PC-9 (cell line): ENCODE results near the gene PSRC1. TPM values are rescaled to one million over a fixed set of nuclear protein-coding genes. Genes with fewer than 3 reads are reported as not detected.

Experiments used
- BruUV-seq: library from RNA; stranded (reverse); fragments of 400-500 nt; replicated peaks from 2 replicates; lab custom pipeline; 2021; lab: Mats Ljungman, UMichigan
- CTCF ChIA-PET: fragments of 300-600 bp; sonication (Branson Sonifier 250); formaldehyde crosslinking; loops from one replicate; lab custom pipeline; 2022; ENCODE audit warnings: antibody characterized with exemption; lab: Charles Lee
- POLR2A ChIA-PET: fragments of 300-600 bp; sonication (Branson Sonifier 250); formaldehyde crosslinking; loops from one replicate; lab custom pipeline; 2022; ENCODE audit warnings: antibody characterized with exemption; ENCODE audit not compliant: unreplicated experiment; lab: Charles Lee
- DNase-seq, 2 experiments: peaks; one replicate each; pipeline versions ENCODE4 v3.0.0 to v3.0.0-alpha.2; 2015 to 2022; ENCODE audit warnings: mixed read lengths in 1 of 2
- H2AFZ ChIP-seq: fragments of 200-600 bp; sonication (generic); 2 replicates; pipeline ENCODE4 v1.8.1; 2017; ENCODE audit warnings: antibody characterized with exemption
- H3F3A ChIP-seq: fragments of 200-600 bp; sonication (generic); 2 replicates; pipeline ENCODE4 v1.8.1; 2017; ENCODE audit warnings: antibody characterized with exemption, mild to moderate bottlenecking, low read depth; ENCODE audit not compliant: insufficient read depth
- H3K27ac ChIP-seq: fragments of 200-600 bp; sonication (generic); 2 replicates; pipeline ENCODE4 v1.6.1; 2016; ENCODE audit warnings: mixed run types
- H3K27me3 ChIP-seq: fragments of 200-600 bp; sonication (generic); 2 replicates; pipeline ENCODE4 v1.6.1; 2016; ENCODE audit warnings: low read depth, mixed run types; ENCODE audit not compliant: insufficient read depth
- H3K36me3 ChIP-seq: fragments of 200-600 bp; sonication (generic); 2 replicates; pipeline ENCODE4 v1.6.1; 2016; ENCODE audit warnings: low read depth, mixed run types
- H3K4me1 ChIP-seq: fragments of 200-600 bp; sonication (generic); replicated peaks from 2 replicates; pipeline ENCODE4 v1.6.1; 2016; ENCODE audit warnings: mixed run types; ENCODE audit not compliant: insufficient read depth
- H3K4me2 ChIP-seq: fragments of 200-600 bp; sonication (generic); 2 replicates; pipeline ENCODE4 v1.6.1; 2017; ENCODE audit warnings: mixed run types
- H3K4me3 ChIP-seq: fragments of 200-600 bp; sonication (generic); 2 replicates; pipeline ENCODE4 v1.6.1; 2016; ENCODE audit warnings: mixed run types
- H3K79me2 ChIP-seq: fragments of 200-600 bp; sonication (generic); 2 replicates; pipeline ENCODE4 v1.6.1; 2017; ENCODE audit warnings: low read depth, mixed run types
- H3K9me2 ChIP-seq: fragments of 200-600 bp; sonication (generic); 2 replicates; pipeline ENCODE4 v1.8.1; 2017; ENCODE audit warnings: mild to moderate bottlenecking; ENCODE audit not compliant: insufficient read depth
- H3K9me3 ChIP-seq: fragments of 200-600 bp; sonication (generic); 2 replicates; pipeline ENCODE4 v1.8.1; 2016; ENCODE audit warnings: low read depth; ENCODE audit not compliant: insufficient read depth
- H4K20me1 ChIP-seq: fragments of 200-600 bp; sonication (generic); 2 replicates; pipeline ENCODE4 v1.8.1; 2017; ENCODE audit not compliant: insufficient read depth
- EZH2 ChIP-seq: fragments of 200-600 bp; sonication (generic); IDR thresholded peaks from 2 replicates; pipeline ENCODE4 v1.8.0; 2017; ENCODE audit warnings: antibody characterized with exemption, low read depth
- intact Hi-C: fragments of 100-400 bp; cut with micrococcal nuclease; formaldehyde crosslinking; loops from one replicate; pipeline ENCODE4 v1.10.0; 2022; ENCODE audit not compliant: unreplicated experiment
- total RNA-seq: library from RNA; stranded (reverse); gene quantifications from 2 replicates; pipeline ENCODE4 v1.2.3, GENCODE V29; 2021
- TF ChIP-seq, protein P1 (sequence below): fragments of 200-600 bp; sonication (generic); conservative IDR thresholded peaks from 2 replicates; pipeline ENCODE4 v1.6.1; 2017; ENCODE audit warnings: mixed run types, antibody characterized with exemption, mild to moderate bottlenecking, moderate library complexity

Gene PSRC1
- total RNA-seq, 1 experiment from 2014 or later = 26.4 TPM

DNA sequence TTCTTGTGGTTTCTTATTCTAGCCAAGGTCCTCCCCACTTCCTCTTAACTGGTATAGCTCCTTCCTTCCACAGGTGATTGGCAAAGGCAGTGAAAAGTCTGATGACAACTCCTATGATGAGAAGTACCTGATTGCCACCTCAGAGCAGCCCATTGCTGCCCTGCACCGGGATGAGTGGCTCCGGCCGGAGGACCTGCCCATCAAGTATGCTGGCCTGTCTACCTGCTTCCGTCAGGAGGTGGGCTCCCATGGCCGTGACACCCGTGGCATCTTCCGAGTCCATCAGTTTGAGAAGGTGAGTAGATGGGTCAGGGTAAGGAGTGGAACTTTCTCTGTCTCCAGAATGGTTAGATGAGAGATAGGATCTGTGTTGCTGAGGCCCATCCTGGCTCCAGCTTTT, 47.8 kb downstream of the PSRC1 start:
- peaks cover 45% of the 10 kb centered on the region for H3F3A ChIP-seq
- H4K20me1 ChIP-seq = peaks cover 10% of the 10 kb centered on the region
- TF ChIP-seq EZH2 = no peak
- TF ChIP-seq, protein P1, sequence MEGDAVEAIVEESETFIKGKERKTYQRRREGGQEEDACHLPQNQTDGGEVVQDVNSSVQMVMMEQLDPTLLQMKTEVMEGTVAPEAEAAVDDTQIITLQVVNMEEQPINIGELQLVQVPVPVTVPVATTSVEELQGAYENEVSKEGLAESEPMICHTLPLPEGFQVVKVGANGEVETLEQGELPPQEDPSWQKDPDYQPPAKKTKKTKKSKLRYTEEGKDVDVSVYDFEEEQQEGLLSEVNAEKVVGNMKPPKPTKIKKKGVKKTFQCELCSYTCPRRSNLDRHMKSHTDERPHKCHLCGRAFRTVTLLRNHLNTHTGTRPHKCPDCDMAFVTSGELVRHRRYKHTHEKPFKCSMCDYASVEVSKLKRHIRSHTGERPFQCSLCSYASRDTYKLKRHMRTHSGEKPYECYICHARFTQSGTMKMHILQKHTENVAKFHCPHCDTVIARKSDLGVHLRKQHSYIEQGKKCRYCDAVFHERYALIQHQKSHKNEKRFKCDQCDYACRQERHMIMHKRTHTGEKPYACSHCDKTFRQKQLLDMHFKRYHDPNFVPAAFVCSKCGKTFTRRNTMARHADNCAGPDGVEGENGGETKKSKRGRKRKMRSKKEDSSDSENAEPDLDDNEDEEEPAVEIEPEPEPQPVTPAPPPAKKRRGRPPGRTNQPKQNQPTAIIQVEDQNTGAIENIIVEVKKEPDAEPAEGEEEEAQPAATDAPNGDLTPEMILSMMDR = no peak
- ChIA-PET POLR2A (no interaction called here), CTCF (no interaction called here)
- intact Hi-C loops = no loop called here
- H3K4me2 ChIP-seq = no peak overlapping the region
- H2AFZ ChIP-seq = no peak overlapping the region
- H3K27ac ChIP-seq = no peak overlapping the region
- no peaks in the 10 kb centered on the region for H3K9me2 ChIP-seq
- BruUV-seq = no TSS peak
- H3K79me2 ChIP-seq = peaks cover 3% of the 10 kb centered on the region; the same call in 1 of the 2 replicates
- no peak overlapping the region for H3K4me3 ChIP-seq
- DNase-seq = no peak
- H3K36me3 ChIP-seq = peaks cover 78% of the 10 kb centered on the region
- peaks cover 22% of the 10 kb centered on the region for H3K4me1 ChIP-seq
- H3K27me3 ChIP-seq = no peaks in the 10 kb centered on the region
- H3K9me3 ChIP-seq = no peaks in the 10 kb centered on the region

- Histone ChIP-seq H2AFZ (no peak overlapping the region), H3K27me3 (no peaks in the 10 kb centered on the region), H3K36me3 (peaks cover 69% of the 10 kb centered on the region), H3K4me2 (no peak overlapping the region), H3F3A (peaks cover 31% of the 10 kb centered on the region; the same call in 1 of the 2 replicates), H3K9me2 (no peaks in the 10 kb centered on the region), H3K4me3 (no peak overlapping the region), H3K9me3 (no peaks in the 10 kb centered on the region; the same call in 1 of the 2 replicates), H3K4me1 (peaks cover 28% of the 10 kb centered on the region), H3K79me2 (peaks cover 36% of the 10 kb centered on the region), H3K27ac (no peak overlapping the region), H4K20me1 (peaks cover 23% of the 10 kb centered on the region)
- ChIA-PET POLR2A (no interaction called here), CTCF (no interaction called here)
- DNase-seq = no peak
- TF ChIP-seq, protein P1 = no peak
- intact Hi-C loops = no loop called here
- BruUV-seq = no TSS peak
These were observed 51.9 kb downstream of the PSRC1 start for GRCh38 chr1:109231066-109231465.

Other genes with a start within 250 kb of the PSRC1 start
- 6.4 and 8.3 TPM in 2 replicates for gene WDR47, start 241.0 kb downstream of the PSRC1 start, total RNA-seq
- 23.2 and 30.1 TPM in 2 replicates for gene TAF13, start 207.1 kb downstream of the PSRC1 start, total RNA-seq
- gene TMEM167B, start 192.4 kb downstream of the PSRC1 start, total RNA-seq = 19.2 and 23.6 TPM in 2 replicates
- 0.95 and 2.0 TPM in 2 replicates for gene ELAPOR1, start 169.0 kb downstream of the PSRC1 start, total RNA-seq
- 206 and 279 TPM in 2 replicates for gene SARS1, start 69.2 kb downstream of the PSRC1 start, total RNA-seq
- gene CELSR2, start 33.6 kb downstream of the PSRC1 start, total RNA-seq = 19.0 and 19.5 TPM in 2 replicates
- not detected in 2 replicates for gene MYBPHL, start 23.9 kb upstream of the PSRC1 start, total RNA-seq
- 25.7 and 27.9 TPM in 2 replicates for gene SORT1, start 114.8 kb upstream of the PSRC1 start, total RNA-seq
- 168 and 172 TPM in 2 replicates for gene PSMA5, start 143.3 kb upstream of the PSRC1 start, total RNA-seq
- 0.09 and 0.28 TPM in 2 replicates for gene SYPL2, start 183.4 kb upstream of the PSRC1 start, total RNA-seq
- gene ATXN7L2, start 200.8 kb upstream of the PSRC1 start, total RNA-seq = 4.7 and 5.7 TPM in 2 replicates
- gene CYB561D1, start 210.9 kb upstream of the PSRC1 start, total RNA-seq = 11.6 and 11.7 TPM in 2 replicates
- 4.1 and 4.2 TPM in 2 replicates for gene AMIGO1, start 226.6 kb upstream of the PSRC1 start, total RNA-seq